Brain microvascular endothelial cell (primary cell): Measurements from ENCODE around the gene KCNN3.

Source experiments
- DNase-seq: peaks from one replicate; pipeline ENCODE4 v3.0.0-alpha.2; 2020
- H3K27ac ChIP-seq: fragments of 250-450 bp; sonication (Bioruptor Pico); 2 replicates; pipeline ENCODE4 v1.5.1; 2020; ENCODE audit warnings: mild to moderate bottlenecking, moderate library complexity
- H3K27me3 ChIP-seq: fragments of 250-450 bp; sonication (Bioruptor Pico); replicated peaks from 2 replicates; pipeline ENCODE4 v1.5.1; 2020; ENCODE audit warnings: mild to moderate bottlenecking
- H3K36me3 ChIP-seq: fragments of 250-450 bp; sonication (Bioruptor Pico); replicated peaks from 2 replicates; pipeline ENCODE4 v1.5.1; 2020; ENCODE audit warnings: mild to moderate bottlenecking
- H3K4me3 ChIP-seq: 2 replicates; pipeline ENCODE4 v1.5.1; 2011; ENCODE audit warnings: low read depth, mild to moderate bottlenecking, control low read depth, low read length, moderate library complexity
- CTCF ChIP-seq: IDR thresholded peaks from 2 replicates; pipeline ENCODE4 v1.5.1; 2011; ENCODE audit warnings: low read depth, mild to moderate bottlenecking, moderate library complexity, low read length, control low read depth, inconsistent platforms; ENCODE audit errors: missing control alignments
- in situ Hi-C: cut with HindIII; loops from 2 replicates; pipeline ENCODE4 v1.10.0; 2017; ENCODE audit warnings: low sequenced_read_pairs, low pct_ligation_motif_present

Gene KCNN3

GRCh38 chr1:154720328-154721297 is 149.5 kb downstream of the KCNN3 start:
- Histone ChIP-seq H3K36me3 (no peaks in the 10 kb centered on the region), H3K27ac (no peak overlapping the region), H3K27me3 (no peaks in the 10 kb centered on the region), H3K4me3 (no peak overlapping the region)
- no peak for DNase-seq
- in situ Hi-C loops = no loop called here
- no peak for TF ChIP-seq CTCF

DNA sequence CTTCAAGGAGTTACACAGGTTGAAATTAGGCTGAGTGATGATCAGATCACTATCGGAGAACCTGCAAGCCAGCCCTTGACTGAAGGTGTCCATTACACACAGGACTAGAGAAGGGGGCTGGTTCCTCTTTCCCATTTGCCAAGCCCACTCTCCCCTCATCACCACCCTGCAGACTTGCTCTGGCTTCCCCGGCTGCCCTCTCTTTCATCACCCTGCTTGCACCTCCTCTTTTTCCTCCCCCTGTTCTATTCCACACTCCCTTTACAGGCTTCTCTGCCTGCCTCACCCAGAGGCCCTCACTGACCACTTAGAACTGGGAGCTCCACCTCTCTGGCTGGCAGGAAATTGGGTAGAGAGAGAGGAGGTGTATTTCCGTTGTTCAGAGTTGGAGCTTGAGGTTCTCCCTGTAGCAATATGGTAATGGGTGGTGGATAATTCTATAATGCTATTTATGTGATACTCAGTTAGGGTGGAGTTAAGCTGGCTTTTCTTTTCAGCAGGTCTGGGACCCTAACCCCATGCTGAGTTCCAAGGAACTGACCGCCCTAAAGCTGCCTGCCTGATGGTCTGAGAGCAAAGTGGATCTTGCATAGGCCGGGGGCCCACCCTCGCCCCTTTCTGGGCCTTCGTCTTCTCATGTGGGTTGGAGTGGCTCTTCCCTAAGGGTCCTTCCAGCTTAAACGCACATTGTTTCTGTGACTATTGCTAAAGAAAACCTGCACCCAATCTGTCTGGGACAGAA is 150.3 kb downstream of the KCNN3 start:
- Histone ChIP-seq H3K4me3 (no peak overlapping the region), H3K36me3 (no peaks in the 10 kb centered on the region), H3K27ac (no peak overlapping the region), H3K27me3 (no peaks in the 10 kb centered on the region)
- in situ Hi-C loops = no loop called here
- DNase-seq = no peak
- no peak for TF ChIP-seq CTCF

DNA sequence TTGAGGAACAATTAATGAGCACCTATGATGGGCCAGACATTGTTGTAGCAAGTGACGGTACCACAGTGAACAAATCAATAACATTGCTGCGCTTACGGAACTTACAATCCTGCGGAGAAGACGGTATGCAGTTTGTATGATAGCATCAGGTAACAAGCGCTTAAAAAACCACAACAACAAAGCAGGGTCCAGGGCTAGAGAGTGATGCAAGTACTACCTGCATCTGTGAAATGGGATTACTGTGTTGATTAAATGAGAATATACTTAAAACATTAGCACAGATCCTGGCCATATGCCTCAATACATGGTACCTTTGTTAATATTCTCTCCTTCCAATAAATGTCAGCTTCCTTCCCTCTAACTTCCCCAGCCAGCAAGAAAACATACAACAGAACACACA is 151.5 kb downstream of the KCNN3 start:
- no peak for DNase-seq
- no peak overlapping the region for H3K4me3 ChIP-seq
- no peaks in the 10 kb centered on the region for H3K27me3 ChIP-seq
- H3K36me3 ChIP-seq = no peaks in the 10 kb centered on the region
- in situ Hi-C loops = no loop called here
- TF ChIP-seq CTCF = no peak
- H3K27ac ChIP-seq = no peak overlapping the region

- H3K27ac ChIP-seq = no peak overlapping the region
- no peaks in the 10 kb centered on the region for H3K36me3 ChIP-seq
- no peak for DNase-seq
- H3K27me3 ChIP-seq = no peaks in the 10 kb centered on the region
- TF ChIP-seq CTCF = no peak
- in situ Hi-C loops = no loop called here
- no peak overlapping the region for H3K4me3 ChIP-seq
Observed at GRCh38 chr1:154717528-154717924, 152.6 kb downstream of the KCNN3 start.

DNA sequence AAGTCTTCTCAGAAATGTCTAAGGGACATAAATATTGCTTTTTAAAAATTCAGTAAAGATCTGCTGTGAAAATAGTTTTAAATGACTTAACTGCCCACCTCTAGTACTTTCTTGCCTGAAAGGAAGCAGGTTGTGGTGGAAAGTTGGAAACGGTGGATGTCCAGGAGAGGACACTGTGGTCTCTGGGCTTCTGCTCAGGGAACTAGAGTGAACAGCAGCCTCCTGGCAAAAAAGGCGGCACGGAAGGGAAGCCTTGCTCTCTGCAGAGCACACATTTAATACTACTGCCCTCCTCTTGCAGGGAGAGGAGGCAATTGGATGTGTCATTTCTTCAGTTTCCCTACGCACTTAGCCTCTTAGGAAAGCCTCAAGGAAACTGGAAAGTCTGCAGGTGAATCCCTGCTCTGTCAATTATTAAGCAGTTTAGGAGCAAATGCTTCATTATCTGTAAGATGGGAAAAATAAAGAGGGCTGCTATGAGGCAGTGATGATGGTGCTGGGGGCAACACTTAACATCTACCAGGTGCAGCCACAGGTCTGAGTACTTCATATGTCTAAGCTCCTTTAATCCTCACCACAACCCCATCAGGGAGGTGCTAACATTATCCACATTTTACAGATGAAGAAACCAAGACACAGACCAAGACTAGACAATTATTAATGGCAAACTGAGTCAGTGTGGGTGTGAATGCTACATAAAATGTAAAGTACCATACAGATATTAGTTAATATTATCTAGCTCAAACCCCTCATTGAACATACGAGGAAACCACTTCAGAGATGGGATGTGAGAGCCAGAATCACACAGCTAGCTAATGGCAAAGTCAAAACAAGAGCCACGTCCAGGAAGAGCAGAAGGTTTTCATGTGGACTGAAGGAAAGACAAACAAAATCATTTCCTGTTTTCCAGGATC is 153.2 kb downstream of the KCNN3 start:
- in situ Hi-C loops = no loop called here
- TF ChIP-seq CTCF = no peak
- Histone ChIP-seq H3K36me3 (no peaks in the 10 kb centered on the region), H3K27ac (no peak overlapping the region), H3K4me3 (no peak overlapping the region), H3K27me3 (no peaks in the 10 kb centered on the region)
- DNase-seq = no peak
